Peyer's patch (tissue), 4 donors: Measurements from ENCODE around the gene POLR1F. TPM values are rescaled to one million over a fixed set of nuclear protein-coding genes. Genes with fewer than 3 reads are reported as not detected.
"Not testable (repeated sequence)": the region's sequence is repeated elsewhere in the genome, so short reads cannot be mapped to it uniquely, and the experiment has no call there.

Experiments
- DNase-seq, 3 donors: peaks; one replicate each; pipeline ENCODE4 v3.0.0-alpha.2; 2017 to 2019
- H3K27ac ChIP-seq, 4 donors: fragments of 200-600 bp; sonication (generic); one replicate each; pipeline ENCODE4 v1.5.1; 2016 to 2019
- H3K27me3 ChIP-seq, 2 donors: fragments of 200-600 bp; sonication (generic); one replicate each; pipeline ENCODE4 v1.5.1; 2019
- H3K36me3 ChIP-seq, 3 donors: fragments of 200-600 bp; sonication (generic); one replicate each; pipeline ENCODE4 v1.5.1; 2016 to 2019
- H3K4me1 ChIP-seq, 4 donors: fragments of 200-600 bp; sonication (generic); one replicate each; pipeline ENCODE4 v1.5.1; 2016 to 2019
- H3K4me3 ChIP-seq, 4 donors: fragments of 200-600 bp; sonication (generic); 1 replicate in 3 of 4; 2 replicates in 1 of 4; pipeline ENCODE4 v1.5.1; 2016 to 2019; ENCODE audit warnings: mild to moderate bottlenecking in 1 of 4
- H3K9me3 ChIP-seq, 4 donors: fragments of 200-600 bp; sonication (generic); one replicate each; pipeline ENCODE4 v1.5.1; 2016 to 2019; ENCODE audit warnings: mild to moderate bottlenecking in 1 of 4
- CTCF ChIP-seq, 6 experiments: fragments of 450-650 bp in 4 of 6; fragments of 200-600 bp in 2 of 6; sonication (generic) in 1 of 6; IDR thresholded peaks; one replicate each; pipeline ENCODE4 v1.5.1; 2017 to 2019; ENCODE audit warnings: antibody characterized with exemption in 6 of 6, mild to moderate bottlenecking in 3 of 6, moderate library complexity in 1 of 6
- POLR2A ChIP-seq, 2 donors: fragments of 450-650 bp; IDR thresholded peaks; one replicate each; pipeline ENCODE4 v1.5.1; 2017; ENCODE audit warnings: antibody characterized with exemption in 2 of 2, mild to moderate bottlenecking in 2 of 2, moderate library complexity in 2 of 2
- total RNA-seq, 4 donors: library from RNA; depleted of rRNA; stranded (reverse); fragments of >200 nt; gene quantifications; one replicate each; pipeline ENCODE4 v1.1.0, GENCODE V29; 2016

Gene POLR1F
- total RNA-seq, 4 donors from 2014 or later: 4.8 to 12.6 (median 5.6) TPM

DNA sequence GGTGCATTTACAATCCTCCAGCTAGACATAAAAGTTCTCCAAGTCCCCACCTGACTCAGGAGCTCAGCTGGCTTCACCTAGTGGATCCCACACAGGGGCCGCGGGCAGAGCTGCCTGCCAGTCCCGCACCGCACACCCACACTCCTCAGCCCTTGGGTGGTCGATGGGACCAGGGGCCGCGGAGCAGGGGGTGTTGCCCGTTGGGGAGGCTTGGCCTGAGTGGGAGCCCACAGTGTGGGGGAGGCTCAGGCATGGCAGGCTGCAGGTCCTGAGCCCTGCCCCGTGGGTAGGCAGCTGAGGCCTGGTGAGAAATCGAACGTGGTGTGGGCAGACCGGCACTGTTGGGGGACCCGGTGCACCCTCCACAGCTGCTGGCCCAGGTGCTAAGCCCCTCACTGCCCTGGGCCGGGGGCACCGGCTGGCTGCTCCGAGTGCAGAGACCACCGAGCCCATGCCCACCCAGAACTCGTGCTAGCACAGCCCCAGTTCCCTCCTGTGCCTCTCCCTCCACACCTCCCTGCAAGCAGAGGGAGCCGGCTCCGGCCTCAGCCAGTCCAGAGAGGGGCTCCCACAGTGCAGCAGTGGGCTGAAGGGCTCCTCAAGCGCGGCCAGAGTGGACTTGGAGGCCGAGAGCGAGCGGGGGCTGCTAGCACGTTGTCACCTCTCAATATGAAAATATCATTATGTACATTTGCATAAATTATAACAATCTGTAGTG is 16.6 kb downstream of the POLR1F start:
- Histone ChIP-seq H3K4me1 (no peaks in the 10 kb centered on the region), H3K27me3 (no peaks in the 10 kb centered on the region), H3K27ac (no peak overlapping the region), H3K36me3 (peaks cover 0 to 4% (median 0%) of the 10 kb centered on the region in 3 donors), H3K9me3 (no peaks in the 10 kb centered on the region), H3K4me3 (no peak overlapping the region)
- no peak for TF ChIP-seq POLR2A (IDR thresholded peaks at IDR 0.05)
- no peak for TF ChIP-seq CTCF (IDR thresholded peaks at IDR 0.05)
- DNase-seq: no peak

DNA sequence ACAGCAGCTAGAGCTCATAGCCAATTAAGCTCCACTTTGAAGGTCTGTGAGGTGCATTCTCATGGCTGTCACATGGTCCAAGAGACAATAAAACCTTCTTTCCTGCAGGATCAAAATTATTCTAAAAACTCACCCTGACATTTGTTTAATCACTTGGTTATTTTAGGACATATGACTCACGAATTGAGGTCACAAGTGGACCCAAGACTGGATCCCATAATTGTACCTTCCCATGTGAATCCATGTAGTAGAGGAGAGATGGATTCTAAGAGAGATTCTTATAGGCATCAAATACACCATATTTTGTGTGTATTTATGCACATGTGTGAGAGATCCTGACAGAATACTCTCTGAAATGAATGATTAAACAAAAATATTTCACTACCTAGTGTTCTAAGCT is 18.1 kb downstream of the POLR1F start:
- TF ChIP-seq POLR2A (IDR thresholded peaks at IDR 0.05): no peak
- Histone ChIP-seq H3K4me3 (no peak overlapping the region), H3K27me3 (no peaks in the 10 kb centered on the region), H3K9me3 (no peaks in the 10 kb centered on the region), H3K4me1 (no peaks in the 10 kb centered on the region), H3K36me3 (no peaks in the 10 kb centered on the region), H3K27ac (no peak overlapping the region)
- no peak for DNase-seq

GRCh38 chr7:19689130-19689529 is 19.7 kb downstream of the POLR1F start:
- H3K36me3 ChIP-seq, H3K27ac ChIP-seq, H3K4me3 ChIP-seq, H3K4me1 ChIP-seq, DNase-seq, H3K27me3 ChIP-seq, H3K9me3 ChIP-seq: not testable (repeated sequence)

DNA sequence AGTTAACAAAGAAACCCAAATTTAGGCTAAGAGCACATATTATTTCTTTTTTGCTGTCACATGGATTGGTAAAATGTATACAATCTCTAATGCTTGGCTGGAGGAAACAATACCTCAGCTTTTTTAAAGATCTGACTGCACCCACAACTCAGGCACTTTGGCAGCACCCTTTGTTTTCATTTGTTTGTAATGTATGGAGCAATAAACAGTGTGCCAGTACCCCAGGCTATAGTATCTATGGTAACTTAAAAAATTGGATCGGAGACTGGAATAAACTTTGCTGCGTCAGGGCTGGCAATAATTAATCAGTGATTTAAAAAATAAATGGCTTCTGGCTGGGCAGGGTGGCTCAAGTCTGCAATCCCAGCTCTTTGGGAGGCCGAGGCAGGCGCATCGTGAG is 27.2 kb downstream of the POLR1F start:
- H3K9me3 ChIP-seq: no peaks in the 10 kb centered on the region
- no peak overlapping the region for H3K4me3 ChIP-seq
- no peaks in the 10 kb centered on the region for H3K4me1 ChIP-seq
- no peaks in the 10 kb centered on the region for H3K36me3 ChIP-seq
- H3K27me3 ChIP-seq: no peaks in the 10 kb centered on the region
- H3K27ac ChIP-seq: no peak overlapping the region
- no peak for DNase-seq
- TF ChIP-seq CTCF (IDR thresholded peaks at IDR 0.05) (no peak), POLR2A (IDR thresholded peaks at IDR 0.05) (no peak)

DNA sequence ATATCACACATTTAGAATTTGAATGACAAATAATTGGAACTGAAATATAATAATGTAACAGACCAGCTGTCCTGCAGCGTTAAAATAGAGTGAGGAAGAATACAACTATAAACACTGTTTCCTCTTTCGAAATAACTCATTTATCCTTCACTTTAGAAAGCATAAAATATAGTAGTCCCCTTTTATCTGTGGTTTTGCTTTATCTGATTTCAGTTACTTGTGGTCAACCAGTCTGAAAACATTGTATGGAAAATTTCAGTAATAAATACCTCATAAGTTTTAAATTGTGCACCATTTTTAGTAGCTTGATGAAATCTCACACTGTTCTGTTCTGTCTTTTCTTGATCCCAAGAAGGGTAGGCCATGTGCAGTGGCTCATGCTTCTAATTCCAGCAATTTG is 31.7 kb downstream of the POLR1F start:
- DNase-seq: no peak

GRCh38 chr7:19675816-19676215 is 33.0 kb downstream of the POLR1F start:
- Histone ChIP-seq H3K27me3 (no peaks in the 10 kb centered on the region), H3K36me3 (no peaks in the 10 kb centered on the region), H3K9me3 (no peaks in the 10 kb centered on the region), H3K4me3 (no peak overlapping the region), H3K27ac (no peak overlapping the region), H3K4me1 (no peaks in the 10 kb centered on the region)
- TF ChIP-seq POLR2A (IDR thresholded peaks at IDR 0.05) (no peak), CTCF (IDR thresholded peaks at IDR 0.05) (no peak)
- no peak for DNase-seq

More for the DNA sequence above, 31.7 kb downstream of the POLR1F start:
- Histone ChIP-seq H3K27ac (no peak overlapping the region), H3K4me3 (no peak overlapping the region), H3K9me3 (no peaks in the 10 kb centered on the region), H3K27me3 (no peaks in the 10 kb centered on the region), H3K36me3 (no peaks in the 10 kb centered on the region), H3K4me1 (no peaks in the 10 kb centered on the region)
- TF ChIP-seq POLR2A (IDR thresholded peaks at IDR 0.05): no peak
- no peak for TF ChIP-seq CTCF (IDR thresholded peaks at IDR 0.05)
